Testis (tissue), 2 donors: ENCODE results near the gene PEX7.

Experiments
- POLR2A ChIP-seq: fragments of 450-650 bp; IDR thresholded peaks from one replicate; pipeline ENCODE4 v1.6.1; 2017; ENCODE audit warnings: antibody characterized with exemption, mild to moderate bottlenecking, moderate library complexity
- TF ChIP-seq, protein P1 (sequence below), 3 experiments: fragments of 450-650 bp in 2 of 3; fragments of 200-600 bp in 1 of 3; sonication (generic) in 1 of 3; IDR thresholded peaks; one replicate each; pipeline ENCODE4 v1.5.1; 2016 to 2019; ENCODE audit warnings: antibody characterized with exemption in 3 of 3, mild to moderate bottlenecking in 2 of 3, moderate library complexity in 1 of 3

DNA sequence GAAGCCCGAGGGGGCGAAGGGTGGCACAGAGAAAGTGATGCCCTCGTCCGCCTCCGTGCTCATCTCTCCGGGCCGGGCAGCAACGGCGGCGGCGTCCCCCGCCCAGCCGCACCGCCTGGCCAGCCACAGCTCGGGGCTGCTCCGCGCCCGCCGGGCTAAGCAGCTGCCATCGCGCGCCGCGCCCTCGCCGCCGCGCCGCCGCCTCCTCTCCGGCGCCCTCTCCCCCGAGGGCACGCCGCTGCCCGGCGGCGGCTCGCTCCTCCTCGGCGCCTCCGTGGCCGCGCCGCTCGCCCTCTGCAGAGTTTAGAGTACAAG lies 30.3 kb upstream of the PEX7 start:
- TF ChIP-seq, protein P1, sequence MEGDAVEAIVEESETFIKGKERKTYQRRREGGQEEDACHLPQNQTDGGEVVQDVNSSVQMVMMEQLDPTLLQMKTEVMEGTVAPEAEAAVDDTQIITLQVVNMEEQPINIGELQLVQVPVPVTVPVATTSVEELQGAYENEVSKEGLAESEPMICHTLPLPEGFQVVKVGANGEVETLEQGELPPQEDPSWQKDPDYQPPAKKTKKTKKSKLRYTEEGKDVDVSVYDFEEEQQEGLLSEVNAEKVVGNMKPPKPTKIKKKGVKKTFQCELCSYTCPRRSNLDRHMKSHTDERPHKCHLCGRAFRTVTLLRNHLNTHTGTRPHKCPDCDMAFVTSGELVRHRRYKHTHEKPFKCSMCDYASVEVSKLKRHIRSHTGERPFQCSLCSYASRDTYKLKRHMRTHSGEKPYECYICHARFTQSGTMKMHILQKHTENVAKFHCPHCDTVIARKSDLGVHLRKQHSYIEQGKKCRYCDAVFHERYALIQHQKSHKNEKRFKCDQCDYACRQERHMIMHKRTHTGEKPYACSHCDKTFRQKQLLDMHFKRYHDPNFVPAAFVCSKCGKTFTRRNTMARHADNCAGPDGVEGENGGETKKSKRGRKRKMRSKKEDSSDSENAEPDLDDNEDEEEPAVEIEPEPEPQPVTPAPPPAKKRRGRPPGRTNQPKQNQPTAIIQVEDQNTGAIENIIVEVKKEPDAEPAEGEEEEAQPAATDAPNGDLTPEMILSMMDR (IDR thresholded peaks at IDR 0.05), result no peak
- no peak for TF ChIP-seq POLR2A
